Measurements from ENCODE around the gene MAML3.

MAML3 gene

DNA sequence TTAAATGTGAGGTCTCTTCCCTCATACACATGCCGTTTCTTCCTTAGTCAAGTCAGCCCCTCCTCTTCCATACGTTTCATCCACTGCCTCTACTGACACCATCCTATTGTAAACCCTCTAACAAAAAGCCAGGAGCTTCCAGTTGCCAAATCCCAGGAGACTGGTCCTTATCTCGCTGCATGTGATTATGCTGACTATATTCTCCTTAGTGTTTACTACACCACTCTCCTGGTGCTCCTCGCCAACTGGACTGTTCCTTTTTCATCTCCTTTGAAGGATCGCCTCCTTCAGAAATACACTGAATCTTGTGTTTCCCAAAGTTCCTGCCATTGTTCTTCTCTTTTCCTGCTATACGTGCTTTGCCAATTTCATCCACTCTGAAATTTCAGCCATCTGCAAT, 27.7 kb downstream of the MAML3 start:
- no peak for DNase-seq (ENCODE audit: low spot score)

DNA sequence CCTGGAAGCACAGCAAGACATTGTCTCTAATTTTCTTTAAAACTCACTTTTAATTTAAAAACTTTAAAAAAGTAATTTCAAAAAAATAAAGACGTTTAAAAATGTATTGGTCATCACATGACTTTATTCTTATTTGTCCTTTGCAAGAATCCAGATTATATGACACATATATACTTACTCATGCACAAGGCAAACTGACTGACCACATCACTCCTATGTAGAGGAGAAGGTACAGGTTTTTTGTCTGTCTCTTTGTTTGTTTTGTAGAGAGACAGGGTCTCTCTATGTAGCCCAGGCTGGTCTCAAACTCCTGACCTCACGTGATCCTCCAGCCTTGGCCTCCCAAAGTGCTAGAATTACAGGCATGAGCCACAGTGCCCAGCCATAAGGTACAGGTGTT, 28.6 kb downstream of the MAML3 start:
- peak; percentile 30 for DNase-seq (ENCODE audit: low spot score)

- no peak for DNase-seq (ENCODE audit: low spot score)
Observed at GRCh38 chr4:140123666-140124377, 30.2 kb downstream of the MAML3 start.

DNA sequence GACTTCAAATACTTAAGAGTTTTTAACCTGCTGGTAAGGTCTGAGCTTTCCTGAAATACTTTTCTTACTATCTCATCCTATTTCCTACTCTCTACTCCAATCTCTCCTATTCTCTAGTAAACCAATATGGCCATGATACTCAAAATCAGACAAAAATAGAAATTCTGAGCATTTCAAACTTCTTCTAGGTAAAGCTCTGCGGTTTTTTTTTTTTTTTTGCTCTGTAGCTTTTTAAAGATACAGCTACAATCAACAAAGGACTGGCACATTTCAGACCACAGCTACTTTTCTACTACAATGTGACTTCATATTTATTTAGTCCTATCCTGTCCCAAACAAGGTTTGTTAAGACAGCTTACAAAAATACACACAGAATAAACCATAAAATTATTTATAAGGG, 31.1 kb downstream of the MAML3 start:
- no peak for DNase-seq (ENCODE audit: low spot score)

GRCh38 chr4:140121646-140122045, 32.3 kb downstream of the MAML3 start:
- no peak for DNase-seq (ENCODE audit: low spot score)

DNA sequence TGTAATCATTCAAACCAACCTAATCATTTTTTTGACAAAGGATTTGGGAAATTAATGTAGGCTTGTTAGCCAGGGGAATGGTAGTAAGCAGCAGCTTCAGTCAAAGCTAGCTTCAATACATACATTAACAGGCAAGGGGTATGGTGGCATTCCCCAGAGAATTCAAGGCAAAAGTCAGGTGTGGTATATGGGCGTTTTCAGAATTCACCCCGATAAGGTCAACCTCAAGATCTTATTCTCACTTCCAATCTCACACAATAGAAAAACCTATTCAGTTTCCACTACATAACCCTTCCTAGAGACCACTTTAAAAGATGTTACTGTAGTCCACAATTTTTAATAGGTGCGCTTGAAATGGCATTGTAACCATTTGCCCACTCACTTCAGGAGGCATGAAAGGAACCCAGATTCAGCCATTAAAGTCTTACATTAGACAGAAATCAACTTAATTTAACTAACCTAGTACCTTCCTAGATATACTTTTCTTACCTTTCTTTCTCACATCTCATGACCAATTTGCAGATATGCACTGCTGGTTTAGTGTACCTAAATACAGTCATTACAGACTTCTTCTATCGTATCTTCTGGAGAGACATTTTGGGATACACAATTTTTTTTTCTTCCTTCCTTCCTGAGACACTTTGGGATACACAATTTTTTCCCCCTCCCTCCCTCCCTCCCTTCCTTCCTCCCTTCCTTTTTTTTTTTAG, 34.9 kb downstream of the MAML3 start:
- DNase-seq (ENCODE audit: low spot score) = no peak

- no peak for DNase-seq (ENCODE audit: low spot score)
Observed at GRCh38 chr4:140117947-140118346, 36.0 kb downstream of the MAML3 start.

DNA sequence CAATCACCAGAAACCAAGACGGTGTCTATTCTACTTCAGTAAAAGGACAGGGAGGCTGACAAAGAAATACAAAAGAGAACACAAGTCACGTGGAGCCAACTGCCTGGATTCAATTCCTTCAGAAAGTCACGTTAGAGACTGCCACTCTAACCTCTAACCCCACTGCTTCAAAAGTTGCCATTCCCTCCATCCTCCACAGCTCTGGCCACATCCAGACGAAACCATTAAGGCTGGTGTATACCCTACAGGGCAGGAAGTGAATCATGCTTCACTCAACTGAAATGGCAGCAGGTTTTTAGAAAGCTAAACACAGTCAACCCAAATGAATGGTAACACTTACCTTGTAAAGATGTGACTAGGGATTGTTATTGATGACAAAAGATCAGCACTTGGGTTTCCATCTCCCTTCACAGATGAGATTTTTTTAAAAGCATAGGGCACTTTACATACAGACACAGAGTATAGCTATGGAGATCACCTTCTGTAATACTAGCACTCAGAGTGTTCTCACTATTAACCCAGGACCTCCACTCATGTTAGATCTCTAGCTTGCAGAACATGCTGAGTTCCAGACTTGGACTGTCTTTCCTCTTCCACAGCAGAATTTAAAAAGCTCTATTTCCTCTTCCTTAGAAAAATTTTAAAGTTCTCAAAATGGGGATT, 37.4 kb downstream of the MAML3 start:
- peak; percentile 40 for DNase-seq (ENCODE audit: low spot score)

GRCh38 chr4:140115140-140115539, 38.8 kb downstream of the MAML3 start:
- no peak for DNase-seq (ENCODE audit: low spot score)

DNA sequence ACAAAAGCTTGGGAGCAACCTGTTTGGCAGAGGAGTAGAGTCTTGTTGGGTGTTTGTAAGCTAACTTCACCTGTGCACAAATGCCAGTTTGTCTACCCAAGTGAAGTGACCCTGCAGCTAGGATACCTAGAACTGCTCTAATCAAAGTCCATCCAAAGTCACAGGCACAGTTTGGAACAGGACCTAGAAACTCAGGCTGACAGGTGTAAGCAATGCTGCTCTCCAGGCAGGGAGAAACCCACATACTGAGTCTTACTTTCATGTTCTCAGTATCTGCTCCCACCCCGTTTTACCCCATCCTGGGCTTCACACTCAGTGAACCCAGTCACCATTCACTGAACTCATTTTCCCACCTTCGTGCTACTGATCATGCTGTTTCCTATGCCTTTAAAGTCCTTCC, 40.3 kb downstream of the MAML3 start:
- DNase-seq (ENCODE audit: low spot score) = no peak

DNA sequence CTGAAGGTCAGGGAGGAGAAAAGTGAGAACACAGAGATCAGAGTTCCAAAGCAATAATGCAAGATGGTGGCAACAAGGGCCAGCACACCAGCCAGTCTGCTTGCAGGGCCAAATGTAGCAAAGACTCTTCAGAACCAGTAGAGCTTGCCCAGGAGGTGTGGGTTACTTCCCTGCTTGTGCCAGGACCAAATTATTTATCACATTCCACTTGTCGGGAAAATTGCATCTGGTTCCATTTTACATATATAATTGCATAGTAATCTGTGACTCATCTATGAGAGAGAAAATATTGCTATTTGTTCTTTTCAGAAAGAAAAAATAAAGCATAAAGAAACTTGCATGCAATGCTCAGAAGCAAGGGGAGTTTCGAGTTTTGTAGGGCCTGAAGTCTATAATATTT, 41.4 kb downstream of the MAML3 start:
- DNase-seq (ENCODE audit: low spot score) = no peak

- no peak for DNase-seq (ENCODE audit: low spot score)
Observed at GRCh38 chr4:140111256-140111655, 42.7 kb downstream of the MAML3 start.

- DNase-seq (ENCODE audit: low spot score) = no peak
Observed at GRCh38 chr4:140110542-140111215, 43.3 kb downstream of the MAML3 start.

DNA sequence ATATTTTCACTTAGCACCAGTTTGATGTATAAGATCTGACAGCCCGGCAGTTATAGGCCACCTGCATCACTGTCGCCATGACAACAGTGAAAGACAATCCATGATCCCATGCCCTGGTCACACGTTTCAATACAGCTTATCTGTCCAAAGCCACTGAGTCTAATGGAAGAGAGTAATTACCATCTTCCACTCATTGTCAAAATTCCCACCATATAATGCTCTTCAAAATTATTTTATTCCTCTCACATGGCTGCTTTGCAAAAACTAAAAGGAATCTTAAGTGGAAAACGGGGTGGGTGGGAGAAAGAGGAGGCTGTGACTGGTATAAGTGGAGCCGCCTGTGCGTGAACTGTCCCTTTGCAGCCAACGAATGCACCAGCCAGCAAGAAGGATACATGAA, 44.2 kb downstream of the MAML3 start:
- no peak for DNase-seq (ENCODE audit: low spot score)

DNA sequence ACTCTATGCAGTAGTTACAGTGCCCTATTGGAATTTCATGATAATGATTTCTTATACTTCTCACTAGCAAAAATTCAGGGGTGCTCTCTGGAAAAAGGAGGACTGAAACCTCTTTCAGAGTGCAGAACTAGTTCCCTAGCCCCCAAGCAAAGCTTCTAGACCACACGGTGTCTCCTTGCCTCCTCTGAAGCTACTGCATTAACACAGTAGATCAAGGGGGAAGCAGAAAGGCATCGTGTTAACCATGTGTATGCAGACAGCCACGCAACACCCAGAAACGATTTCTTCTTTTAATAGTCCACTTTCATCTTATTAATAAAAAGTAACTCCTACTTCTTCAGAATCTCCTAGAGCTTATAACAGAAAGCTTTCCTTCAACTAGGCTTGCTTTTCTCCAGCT, 44.7 kb downstream of the MAML3 start:
- no peak for DNase-seq (ENCODE audit: low spot score)

GRCh38 chr4:140108713-140109230, 45.2 kb downstream of the MAML3 start:
- DNase-seq (ENCODE audit: low spot score) = no peak

DNA sequence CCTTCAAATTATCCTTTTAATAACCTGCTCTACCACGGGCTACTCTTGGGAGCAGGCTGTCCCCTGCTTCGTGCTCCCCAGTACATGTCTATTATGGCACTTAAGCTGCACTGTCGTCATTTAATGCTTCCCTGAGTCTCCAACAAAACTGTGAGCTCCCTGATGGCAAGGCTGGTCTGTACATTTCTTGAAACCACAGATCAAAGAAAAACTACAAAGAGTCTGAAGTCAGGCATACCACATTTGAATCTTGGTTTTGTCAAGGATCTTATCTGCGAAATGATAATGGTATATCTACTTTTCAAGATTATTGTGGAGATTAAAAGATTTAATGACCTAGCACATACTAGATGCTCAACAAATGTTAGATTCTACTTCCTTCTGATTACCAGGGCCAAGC, 45.7 kb downstream of the MAML3 start:
- DNase-seq (ENCODE audit: low spot score) = no peak

- no peak for DNase-seq (ENCODE audit: low spot score)
Observed at GRCh38 chr4:140106289-140106844, 47.6 kb downstream of the MAML3 start.

GRCh38 chr4:140105436-140105835, 48.5 kb downstream of the MAML3 start:
- DNase-seq (ENCODE audit: low spot score) = no peak

- DNase-seq (ENCODE audit: low spot score) = no peak
Observed at GRCh38 chr4:140103676-140104075, 50.3 kb downstream of the MAML3 start.

- DNase-seq (ENCODE audit: low spot score) = peak; percentile 46
Observed at GRCh38 chr4:140102421-140102820, 51.6 kb downstream of the MAML3 start.

DNA sequence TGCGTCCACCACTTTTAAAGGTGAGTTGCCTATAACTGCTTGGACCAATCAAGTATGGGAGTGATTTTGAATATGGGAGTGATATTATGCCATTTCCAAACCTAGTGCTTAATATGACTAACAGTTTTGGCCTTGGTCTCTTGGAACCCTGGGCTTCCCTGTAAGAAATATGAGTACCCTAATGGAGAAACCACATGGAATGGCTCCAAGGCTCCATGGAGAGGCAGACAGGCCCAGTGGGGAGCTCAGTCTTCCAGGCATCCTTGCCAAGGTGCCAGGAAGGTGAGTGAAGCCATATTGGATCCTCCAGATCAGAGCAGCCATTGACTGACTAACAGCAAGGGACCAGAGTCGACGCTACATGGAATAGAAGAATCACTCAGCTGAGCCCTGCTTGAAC, 53.2 kb downstream of the MAML3 start:
- no peak for DNase-seq (ENCODE audit: low spot score)
